ENCODE measurements around the gene NUDC. TPM values are rescaled to one million over a fixed set of nuclear protein-coding genes. Genes with fewer than 3 reads are reported as not detected.

NUDC gene
- total RNA-seq, 1 experiment from 2014 or later = 118 TPM

DNA sequence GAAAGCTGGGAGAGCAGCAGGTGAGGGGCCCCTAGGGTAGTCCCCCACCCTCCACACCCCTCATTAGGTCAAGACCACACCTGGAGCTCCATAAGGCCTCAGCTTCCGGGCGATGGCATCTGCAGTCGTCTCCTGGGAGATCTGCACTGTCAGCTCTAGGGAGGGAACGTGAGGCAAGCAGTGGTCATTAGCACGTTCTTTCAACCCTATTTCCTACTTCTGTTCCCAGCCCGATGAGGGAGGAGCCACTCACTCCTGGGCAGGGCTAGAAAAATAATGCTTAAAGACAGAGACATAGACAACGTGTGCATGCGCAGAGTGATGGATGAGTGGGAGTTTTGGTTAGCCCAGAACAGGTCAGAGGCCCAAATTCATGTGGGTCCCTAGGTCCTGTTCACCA lies 29.1 kb downstream of the NUDC start:
- H3K4me3 Mint-ChIP-seq = no peak overlapping the region
- H3K23me2 ChIP-seq (ENCODE audit: insufficient read length, low read depth, low read length, poor library complexity, severe bottlenecking) = no peaks in the 10 kb centered on the region
- H4K5ac ChIP-seq (ENCODE audit: insufficient read length, low read depth, low read length) = no peak overlapping the region
- no peaks in the 10 kb centered on the region for H3K4me1 ChIP-seq (ENCODE audit: insufficient read depth, low read length)
- H2BK20ac ChIP-seq (ENCODE audit: low read depth, low read length, poor library complexity, severe bottlenecking) = no peak overlapping the region
- H2AK5ac ChIP-seq (ENCODE audit: insufficient read length, low read length) = no peak overlapping the region
- no peak overlapping the region for H3K18ac ChIP-seq (ENCODE audit: insufficient read length, low read depth, low read length)
- no peak overlapping the region for H2BK120ac ChIP-seq (ENCODE audit: low read depth, low read length, poor library complexity, severe bottlenecking)
- no peaks in the 10 kb centered on the region for H4K20me1 ChIP-seq (ENCODE audit: control insufficient read depth, insufficient read depth, insufficient read length)
- no peak overlapping the region for H2BK5ac ChIP-seq (ENCODE audit: insufficient read length, low read length)
- no peak overlapping the region for H3K14ac ChIP-seq (ENCODE audit: insufficient read depth, low read length)
- H3K9ac ChIP-seq (ENCODE audit: extremely low read depth, insufficient read length, low read length) = no peak overlapping the region
- TF ChIP-seq, protein P1, sequence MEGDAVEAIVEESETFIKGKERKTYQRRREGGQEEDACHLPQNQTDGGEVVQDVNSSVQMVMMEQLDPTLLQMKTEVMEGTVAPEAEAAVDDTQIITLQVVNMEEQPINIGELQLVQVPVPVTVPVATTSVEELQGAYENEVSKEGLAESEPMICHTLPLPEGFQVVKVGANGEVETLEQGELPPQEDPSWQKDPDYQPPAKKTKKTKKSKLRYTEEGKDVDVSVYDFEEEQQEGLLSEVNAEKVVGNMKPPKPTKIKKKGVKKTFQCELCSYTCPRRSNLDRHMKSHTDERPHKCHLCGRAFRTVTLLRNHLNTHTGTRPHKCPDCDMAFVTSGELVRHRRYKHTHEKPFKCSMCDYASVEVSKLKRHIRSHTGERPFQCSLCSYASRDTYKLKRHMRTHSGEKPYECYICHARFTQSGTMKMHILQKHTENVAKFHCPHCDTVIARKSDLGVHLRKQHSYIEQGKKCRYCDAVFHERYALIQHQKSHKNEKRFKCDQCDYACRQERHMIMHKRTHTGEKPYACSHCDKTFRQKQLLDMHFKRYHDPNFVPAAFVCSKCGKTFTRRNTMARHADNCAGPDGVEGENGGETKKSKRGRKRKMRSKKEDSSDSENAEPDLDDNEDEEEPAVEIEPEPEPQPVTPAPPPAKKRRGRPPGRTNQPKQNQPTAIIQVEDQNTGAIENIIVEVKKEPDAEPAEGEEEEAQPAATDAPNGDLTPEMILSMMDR (conservative IDR thresholded peaks at IDR 0.05) = no peak
- no peak overlapping the region for H3K4me2 ChIP-seq (ENCODE audit: insufficient read depth, insufficient read length, low read length)
- H3K27me3 ChIP-seq (ENCODE audit: insufficient read depth, low read length) = no peaks in the 10 kb centered on the region
- peaks cover 17 to 53% (median 53%) of the 10 kb centered on the region in 3 experiments; a peak in 6 of 7 replicates for H3K36me3 Mint-ChIP-seq (ENCODE audit: insufficient read depth in 1 of 3, low read depth in 3 of 3)
- no peak overlapping the region for H2BK12ac ChIP-seq (ENCODE audit: insufficient read length, low read depth, low read length)
- H3K4me1 Mint-ChIP-seq = no peaks in the 10 kb centered on the region
- no peaks in the 10 kb centered on the region for H3K9me3 ChIP-seq (ENCODE audit: control insufficient read depth, low read depth, low read length)
- no peaks in the 10 kb centered on the region for H3K79me1 ChIP-seq (ENCODE audit: insufficient read depth, low read depth, low read length, poor library complexity, severe bottlenecking)
- H4K91ac ChIP-seq (ENCODE audit: insufficient read length, low read depth, low read length) = no peak overlapping the region
- H3K4ac ChIP-seq (ENCODE audit: low read depth, low read length) = no peak overlapping the region
- no peaks in the 10 kb centered on the region for H3K79me2 ChIP-seq (ENCODE audit: insufficient read depth, low read length)
- no peak overlapping the region for H2BK15ac ChIP-seq (ENCODE audit: low read depth, low read length)
- WGBS (ENCODE audit: extremely low coverage, insufficient read length, low lambda C conversion rate) = no CpG with 5 or more reads among the region's 8 CpGs
- H3K9me3 Mint-ChIP-seq = no peaks in the 10 kb centered on the region
- no peak overlapping the region; a peak in 2 of 7 replicates for H3K27ac Mint-ChIP-seq
- H3T11ph ChIP-seq (ENCODE audit: low read length) = no peak overlapping the region
- H3K23ac ChIP-seq (ENCODE audit: insufficient read length, low read depth, low read length) = no peak overlapping the region
- H2AFZ ChIP-seq (ENCODE audit: low read length) = no peak overlapping the region
- no peak overlapping the region for H4K8ac ChIP-seq (replicated peaks; ENCODE audit: insufficient read length, low read depth, low read length)
- no peak overlapping the region for H3K27ac ChIP-seq (ENCODE audit: insufficient read length, low read depth, low read length)
- H3K56ac ChIP-seq (ENCODE audit: insufficient read length, low read depth, low read length) = no peak overlapping the region
- DNase-seq = no peak
- no peaks in the 10 kb centered on the region for H3K27me3 Mint-ChIP-seq (ENCODE audit: low read depth)
